ENCODE measurements around the gene CACNA2D3.

The CACNA2D3 gene

DNA sequence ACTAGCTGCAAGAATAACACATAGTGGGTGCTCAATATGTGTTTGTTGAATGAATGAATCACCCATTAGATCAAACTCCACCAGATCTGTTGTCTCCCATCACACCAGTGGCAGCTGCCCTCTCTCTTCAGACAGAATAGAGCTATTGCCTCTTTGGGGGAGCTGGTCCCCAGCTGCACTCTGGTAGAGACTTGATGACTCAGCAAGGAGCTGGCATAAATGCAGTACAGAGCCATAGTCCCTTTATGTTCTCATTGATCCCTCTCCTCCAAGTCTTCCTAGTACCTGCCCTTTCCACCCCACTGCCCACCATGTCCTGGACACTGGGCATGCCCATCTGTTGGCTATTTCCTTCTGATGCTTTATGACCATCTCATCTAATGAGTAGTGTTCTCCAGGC, 443.6 kb downstream of the CACNA2D3 start:
- Histone ChIP-seq H2BK15ac (replicated peaks; ENCODE audit: low read depth) (no peak overlapping the region), H3K9ac (ENCODE audit: low read length) (no peak overlapping the region), H3K23ac (ENCODE audit: low read length) (no peak overlapping the region), H3K4me1 (ENCODE audit: control insufficient read depth, low read depth, low read length) (no peaks in the 10 kb centered on the region), H3K27me3 (ENCODE audit: insufficient read depth, low read length, poor library complexity) (no peaks in the 10 kb centered on the region), H2BK120ac (ENCODE audit: low read depth, low read length) (no peak overlapping the region), H3K79me1 (ENCODE audit: low read length) (no peaks in the 10 kb centered on the region), H3K4me2 (ENCODE audit: low read length) (no peak overlapping the region), H3K56ac (ENCODE audit: low read length) (no peak overlapping the region), H3K4ac (ENCODE audit: low read depth, low read length) (no peak overlapping the region), H2BK5ac (ENCODE audit: low read length) (no peak overlapping the region), H3K27ac (ENCODE audit: low read depth, low read length) (no peak overlapping the region), H4K5ac (ENCODE audit: low read length) (no peak overlapping the region), H3K79me2 (ENCODE audit: control insufficient read depth, insufficient read depth, low read length) (no peaks in the 10 kb centered on the region), H3K18ac (ENCODE audit: low read length) (no peak overlapping the region), H3K4me3 (ENCODE audit: low read length) (no peak overlapping the region), H3K36me3 (ENCODE audit: control insufficient read depth, insufficient read depth, low read length) (no peaks in the 10 kb centered on the region), H2AK5ac (ENCODE audit: low read length) (no peak overlapping the region), H4K8ac (ENCODE audit: low read depth, low read length) (no peak overlapping the region)
- DNase-seq = no peak

DNA sequence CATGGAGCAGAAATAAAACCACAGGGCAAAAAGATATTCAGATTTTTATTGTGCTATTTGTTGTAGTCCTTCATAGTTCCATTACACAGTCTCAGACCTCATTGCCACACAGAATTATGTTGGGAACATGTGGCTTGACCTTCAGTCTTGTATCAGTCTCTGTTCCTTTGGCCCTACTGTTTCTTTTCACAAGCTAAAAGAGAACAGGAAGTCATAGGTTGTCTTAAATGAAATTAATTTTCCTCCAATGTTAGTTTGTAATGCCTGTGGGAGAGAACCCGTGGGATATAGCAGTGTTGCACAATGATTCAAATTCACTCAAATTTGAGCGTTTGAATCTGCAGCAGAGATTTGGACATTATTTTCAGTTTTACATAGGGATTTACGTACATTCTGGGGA, 445.6 kb downstream of the CACNA2D3 start:
- Histone ChIP-seq H3K79me2 (ENCODE audit: control insufficient read depth, insufficient read depth, low read length) (no peaks in the 10 kb centered on the region), H3K36me3 (ENCODE audit: control insufficient read depth, insufficient read depth, low read length) (no peaks in the 10 kb centered on the region), H3K79me1 (ENCODE audit: low read length) (no peaks in the 10 kb centered on the region), H4K8ac (ENCODE audit: low read depth, low read length) (no peak overlapping the region), H3K23ac (ENCODE audit: low read length) (no peak overlapping the region), H3K18ac (ENCODE audit: low read length) (no peak overlapping the region), H2BK15ac (replicated peaks; ENCODE audit: low read depth) (no peak overlapping the region), H3K27me3 (ENCODE audit: insufficient read depth, low read length, poor library complexity) (no peaks in the 10 kb centered on the region), H3K4me3 (ENCODE audit: low read length) (no peak overlapping the region), H2BK120ac (ENCODE audit: low read depth, low read length) (no peak overlapping the region), H3K27ac (ENCODE audit: low read depth, low read length) (no peak overlapping the region), H2BK5ac (ENCODE audit: low read length) (no peak overlapping the region), H2AK5ac (ENCODE audit: low read length) (no peak overlapping the region), H4K5ac (ENCODE audit: low read length) (no peak overlapping the region), H3K4me2 (ENCODE audit: low read length) (no peak overlapping the region), H3K4me1 (ENCODE audit: control insufficient read depth, low read depth, low read length) (no peaks in the 10 kb centered on the region), H3K56ac (ENCODE audit: low read length) (no peak overlapping the region), H3K4ac (ENCODE audit: low read depth, low read length) (no peak overlapping the region), H3K9ac (ENCODE audit: low read length) (no peak overlapping the region)
- no peak for DNase-seq
- no CpG with 5 or more reads among the region's 3 CpGs for WGBS (ENCODE audit: extremely low coverage, insufficient coverage, low lambda C conversion rate)

DNA sequence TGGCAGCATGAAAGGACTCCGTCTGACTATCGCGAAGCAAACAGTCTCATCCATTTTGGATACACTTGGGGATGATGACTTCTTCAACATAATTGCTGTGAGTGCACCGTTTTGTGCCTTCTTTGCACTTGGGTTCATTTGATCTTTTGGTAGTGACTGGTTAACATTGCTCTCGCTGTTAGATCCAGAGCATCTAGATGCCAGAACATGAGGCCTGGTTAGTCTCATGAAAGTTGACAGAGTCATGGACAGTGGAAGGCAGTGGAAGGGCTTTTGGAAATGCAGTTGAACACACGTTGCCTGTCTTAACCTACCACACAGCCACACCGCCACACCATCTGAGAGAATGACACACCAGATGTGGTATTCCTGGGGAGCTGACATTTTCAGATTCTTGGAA, 447.7 kb downstream of the CACNA2D3 start:
- Histone ChIP-seq H2BK120ac (ENCODE audit: low read depth, low read length) (no peak overlapping the region), H3K56ac (ENCODE audit: low read length) (no peak overlapping the region), H3K27ac (ENCODE audit: low read depth, low read length) (no peak overlapping the region), H3K79me2 (ENCODE audit: control insufficient read depth, insufficient read depth, low read length) (no peaks in the 10 kb centered on the region), H3K36me3 (ENCODE audit: control insufficient read depth, insufficient read depth, low read length) (no peaks in the 10 kb centered on the region), H2BK15ac (replicated peaks; ENCODE audit: low read depth) (no peak overlapping the region), H3K9ac (ENCODE audit: low read length) (no peak overlapping the region), H3K4me1 (ENCODE audit: control insufficient read depth, low read depth, low read length) (no peaks in the 10 kb centered on the region), H3K4me3 (ENCODE audit: low read length) (no peak overlapping the region), H4K8ac (ENCODE audit: low read depth, low read length) (no peak overlapping the region), H3K23ac (ENCODE audit: low read length) (no peak overlapping the region), H3K18ac (ENCODE audit: low read length) (no peak overlapping the region), H3K79me1 (ENCODE audit: low read length) (no peaks in the 10 kb centered on the region), H2AK5ac (ENCODE audit: low read length) (no peak overlapping the region), H3K4me2 (ENCODE audit: low read length) (no peak overlapping the region), H3K4ac (ENCODE audit: low read depth, low read length) (no peak overlapping the region), H4K5ac (ENCODE audit: low read length) (no peak overlapping the region), H3K27me3 (ENCODE audit: insufficient read depth, low read length, poor library complexity) (no peaks in the 10 kb centered on the region), H2BK5ac (ENCODE audit: low read length) (no peak overlapping the region)
- no CpG with 5 or more reads among the region's 7 CpGs for WGBS (ENCODE audit: extremely low coverage, insufficient coverage, low lambda C conversion rate)
- DNase-seq = no peak

DNA sequence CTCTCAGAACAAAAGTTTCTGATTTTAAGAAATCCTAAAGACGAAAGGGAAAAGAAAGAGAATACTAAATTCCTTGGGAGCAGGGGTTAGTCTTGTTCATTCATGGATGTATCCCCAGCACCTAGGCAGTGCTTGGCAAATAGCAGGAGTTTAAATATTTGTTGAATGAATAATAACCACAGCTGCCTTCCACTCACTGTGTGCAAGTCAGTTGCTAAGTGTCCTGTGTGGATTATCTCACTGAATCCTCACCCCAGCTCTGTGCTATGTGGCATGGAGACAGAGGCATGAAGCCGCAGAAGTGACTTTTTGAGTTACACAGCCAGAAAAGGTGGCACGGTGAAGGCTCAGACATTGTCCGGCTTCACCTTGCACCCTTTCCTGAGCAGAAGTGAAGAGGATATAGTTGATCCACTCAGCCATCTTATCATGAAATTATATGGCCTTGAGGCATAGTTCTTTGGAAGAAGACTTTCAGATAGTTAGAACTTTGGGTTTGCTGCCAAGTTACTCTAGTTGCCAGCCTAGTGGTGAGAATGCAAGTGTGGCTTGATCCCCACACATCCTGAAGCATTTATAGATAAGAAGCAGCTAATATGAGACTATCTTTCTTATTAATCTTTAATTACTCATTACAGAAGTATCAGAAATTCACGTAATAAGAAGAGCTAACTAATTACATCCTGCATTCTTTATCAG, 450.0 kb downstream of the CACNA2D3 start:
- Histone ChIP-seq H2AK5ac (ENCODE audit: low read length) (no peak overlapping the region), H2BK5ac (ENCODE audit: low read length) (no peak overlapping the region), H4K5ac (ENCODE audit: low read length) (no peak overlapping the region), H2BK15ac (replicated peaks; ENCODE audit: low read depth) (no peak overlapping the region), H3K36me3 (ENCODE audit: control insufficient read depth, insufficient read depth, low read length) (no peaks in the 10 kb centered on the region), H3K79me1 (ENCODE audit: low read length) (no peaks in the 10 kb centered on the region), H3K9ac (ENCODE audit: low read length) (no peak overlapping the region), H4K8ac (ENCODE audit: low read depth, low read length) (no peak overlapping the region), H3K23ac (ENCODE audit: low read length) (no peak overlapping the region), H3K4me2 (ENCODE audit: low read length) (no peak overlapping the region), H3K4me3 (ENCODE audit: low read length) (no peak overlapping the region), H3K4ac (ENCODE audit: low read depth, low read length) (no peak overlapping the region), H2BK120ac (ENCODE audit: low read depth, low read length) (no peak overlapping the region), H3K27me3 (ENCODE audit: insufficient read depth, low read length, poor library complexity) (no peaks in the 10 kb centered on the region), H3K4me1 (ENCODE audit: control insufficient read depth, low read depth, low read length) (no peaks in the 10 kb centered on the region), H3K56ac (ENCODE audit: low read length) (no peak overlapping the region), H3K79me2 (ENCODE audit: control insufficient read depth, insufficient read depth, low read length) (no peaks in the 10 kb centered on the region), H3K18ac (ENCODE audit: low read length) (no peak overlapping the region), H3K27ac (ENCODE audit: low read depth, low read length) (no peak overlapping the region)
- no peak for DNase-seq
- no CpG with 5 or more reads among the region's 5 CpGs for WGBS (ENCODE audit: extremely low coverage, insufficient coverage, low lambda C conversion rate)

DNA sequence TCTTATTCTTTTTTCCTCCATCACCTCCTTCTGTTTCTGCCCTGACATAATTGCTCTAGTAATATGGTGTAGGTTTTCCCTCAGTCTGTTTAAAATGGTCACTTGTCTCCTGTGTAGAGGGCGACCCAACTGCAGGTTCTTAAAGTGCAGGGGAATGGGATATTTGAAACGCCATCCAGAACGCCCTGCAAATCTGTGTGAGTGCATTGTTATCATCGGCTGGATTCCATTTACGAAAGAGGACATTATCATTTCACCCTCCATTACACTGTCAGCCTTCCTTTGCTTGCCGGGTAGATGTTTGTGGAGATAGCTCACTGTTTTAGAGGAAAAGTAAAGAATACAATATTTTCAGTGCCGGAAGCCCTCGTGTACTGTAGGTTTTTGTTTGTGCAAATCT, 451.5 kb downstream of the CACNA2D3 start:
- WGBS (ENCODE audit: extremely low coverage, insufficient coverage, low lambda C conversion rate) = no CpG with 5 or more reads among the region's 8 CpGs
- Histone ChIP-seq H3K4ac (ENCODE audit: low read depth, low read length) (no peak overlapping the region), H3K23ac (ENCODE audit: low read length) (no peak overlapping the region)

DNA sequence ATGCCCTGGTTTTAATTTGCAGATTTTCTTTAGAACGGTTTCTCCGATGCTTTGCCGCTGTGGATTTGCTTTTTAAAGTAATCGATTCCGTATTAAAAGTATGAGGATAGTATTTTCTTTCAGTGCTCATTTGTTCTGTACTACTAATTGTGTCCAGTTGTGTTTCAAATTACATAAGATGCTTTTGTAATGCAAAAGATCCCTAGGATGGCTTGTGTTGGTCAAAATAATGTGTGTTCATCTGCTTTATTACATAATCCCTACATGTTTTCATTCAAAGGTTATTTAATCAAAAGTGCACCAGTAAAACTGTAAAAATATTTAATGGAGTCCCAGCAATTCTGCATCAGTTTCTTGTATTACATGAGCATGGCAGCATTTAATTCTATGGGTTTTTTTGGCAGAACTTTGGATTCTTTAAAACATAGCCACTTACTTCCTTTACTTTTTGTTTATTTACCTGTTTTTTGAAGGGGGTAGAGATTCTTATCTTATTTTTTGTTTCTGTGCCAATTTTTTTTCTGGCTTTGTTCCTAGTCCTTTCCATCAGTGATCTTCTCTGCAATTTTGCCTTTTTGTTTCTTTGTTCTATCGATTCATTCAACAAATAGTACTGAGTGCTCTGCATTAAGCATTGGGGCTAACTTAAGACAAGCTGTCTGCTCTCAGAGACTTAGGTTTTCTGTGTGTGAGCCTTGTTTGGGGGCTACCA, 452.7 kb downstream of the CACNA2D3 start:
- Histone ChIP-seq H3K9ac (ENCODE audit: low read length) (no peak overlapping the region), H3K27me3 (ENCODE audit: insufficient read depth, low read length, poor library complexity) (no peaks in the 10 kb centered on the region), H2BK120ac (ENCODE audit: low read depth, low read length) (no peak overlapping the region), H3K56ac (ENCODE audit: low read length) (no peak overlapping the region), H3K4me1 (ENCODE audit: control insufficient read depth, low read depth, low read length) (no peaks in the 10 kb centered on the region), H2BK15ac (replicated peaks; ENCODE audit: low read depth) (no peak overlapping the region), H3K23ac (ENCODE audit: low read length) (no peak overlapping the region), H3K4ac (ENCODE audit: low read depth, low read length) (no peak overlapping the region), H3K36me3 (ENCODE audit: control insufficient read depth, insufficient read depth, low read length) (no peaks in the 10 kb centered on the region), H3K27ac (ENCODE audit: low read depth, low read length) (no peak overlapping the region), H3K18ac (ENCODE audit: low read length) (no peak overlapping the region), H3K79me1 (ENCODE audit: low read length) (no peaks in the 10 kb centered on the region), H3K4me2 (ENCODE audit: low read length) (no peak overlapping the region), H2BK5ac (ENCODE audit: low read length) (no peak overlapping the region), H3K79me2 (ENCODE audit: control insufficient read depth, insufficient read depth, low read length) (no peaks in the 10 kb centered on the region), H3K4me3 (ENCODE audit: low read length) (no peak overlapping the region), H4K8ac (ENCODE audit: low read depth, low read length) (no peak overlapping the region), H2AK5ac (ENCODE audit: low read length) (no peak overlapping the region), H4K5ac (ENCODE audit: low read length) (no peak overlapping the region)
- no CpG with 5 or more reads among the region's 6 CpGs for whole genome bisulfite sequencing (ENCODE audit: extremely low coverage, insufficient coverage, low lambda C conversion rate)
- no peak for DNase-seq

More for the DNA sequence above, 451.5 kb downstream of the CACNA2D3 start:
- Histone ChIP-seq H3K4me1 (ENCODE audit: control insufficient read depth, low read depth, low read length) (no peaks in the 10 kb centered on the region), H2BK120ac (ENCODE audit: low read depth, low read length) (no peak overlapping the region), H2AK5ac (ENCODE audit: low read length) (no peak overlapping the region), H3K4me3 (ENCODE audit: low read length) (no peak overlapping the region), H3K36me3 (ENCODE audit: control insufficient read depth, insufficient read depth, low read length) (no peaks in the 10 kb centered on the region), H2BK5ac (ENCODE audit: low read length) (no peak overlapping the region), H4K5ac (ENCODE audit: low read length) (no peak overlapping the region), H3K56ac (ENCODE audit: low read length) (no peak overlapping the region), H3K27ac (ENCODE audit: low read depth, low read length) (no peak overlapping the region), H3K4me2 (ENCODE audit: low read length) (no peak overlapping the region), H3K79me1 (ENCODE audit: low read length) (no peaks in the 10 kb centered on the region), H3K9ac (ENCODE audit: low read length) (no peak overlapping the region), H3K79me2 (ENCODE audit: control insufficient read depth, insufficient read depth, low read length) (no peaks in the 10 kb centered on the region), H3K27me3 (ENCODE audit: insufficient read depth, low read length, poor library complexity) (no peaks in the 10 kb centered on the region), H2BK15ac (replicated peaks; ENCODE audit: low read depth) (no peak overlapping the region), H3K18ac (ENCODE audit: low read length) (no peak overlapping the region), H4K8ac (ENCODE audit: low read depth, low read length) (no peak overlapping the region)
- DNase-seq = no peak
